ENCODE data around the gene ASIC1.

Gene ASIC1

DNA sequence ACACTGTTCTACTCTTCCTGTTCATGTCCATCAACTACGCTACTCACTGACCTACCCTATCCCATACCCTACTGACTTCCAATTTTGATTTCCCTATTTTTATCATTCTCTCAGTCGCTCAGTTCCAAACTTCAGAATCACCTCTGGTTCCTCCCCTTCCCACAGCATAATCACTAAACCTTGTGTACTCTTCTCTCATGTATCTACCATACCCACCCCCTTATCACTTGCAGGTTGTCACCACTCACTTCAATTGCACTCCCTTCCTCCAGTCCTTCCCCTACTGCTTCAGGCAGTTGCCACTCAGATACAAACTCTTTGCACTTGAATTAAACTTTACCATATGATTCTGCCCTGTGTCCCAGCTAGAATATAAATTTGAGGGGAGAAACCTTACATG is 38.4 kb upstream of the ASIC1 start:
- DNase-seq (ENCODE audit: low read depth), result no peak
- no peak overlapping the region for H3K4me3 ChIP-seq (ENCODE audit: low read length)
- TF ChIP-seq, protein P1, sequence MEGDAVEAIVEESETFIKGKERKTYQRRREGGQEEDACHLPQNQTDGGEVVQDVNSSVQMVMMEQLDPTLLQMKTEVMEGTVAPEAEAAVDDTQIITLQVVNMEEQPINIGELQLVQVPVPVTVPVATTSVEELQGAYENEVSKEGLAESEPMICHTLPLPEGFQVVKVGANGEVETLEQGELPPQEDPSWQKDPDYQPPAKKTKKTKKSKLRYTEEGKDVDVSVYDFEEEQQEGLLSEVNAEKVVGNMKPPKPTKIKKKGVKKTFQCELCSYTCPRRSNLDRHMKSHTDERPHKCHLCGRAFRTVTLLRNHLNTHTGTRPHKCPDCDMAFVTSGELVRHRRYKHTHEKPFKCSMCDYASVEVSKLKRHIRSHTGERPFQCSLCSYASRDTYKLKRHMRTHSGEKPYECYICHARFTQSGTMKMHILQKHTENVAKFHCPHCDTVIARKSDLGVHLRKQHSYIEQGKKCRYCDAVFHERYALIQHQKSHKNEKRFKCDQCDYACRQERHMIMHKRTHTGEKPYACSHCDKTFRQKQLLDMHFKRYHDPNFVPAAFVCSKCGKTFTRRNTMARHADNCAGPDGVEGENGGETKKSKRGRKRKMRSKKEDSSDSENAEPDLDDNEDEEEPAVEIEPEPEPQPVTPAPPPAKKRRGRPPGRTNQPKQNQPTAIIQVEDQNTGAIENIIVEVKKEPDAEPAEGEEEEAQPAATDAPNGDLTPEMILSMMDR (IDR thresholded peaks at IDR 0.05; ENCODE audit: insufficient read depth, low read depth, low read length, missing control alignments), result no peak

DNA sequence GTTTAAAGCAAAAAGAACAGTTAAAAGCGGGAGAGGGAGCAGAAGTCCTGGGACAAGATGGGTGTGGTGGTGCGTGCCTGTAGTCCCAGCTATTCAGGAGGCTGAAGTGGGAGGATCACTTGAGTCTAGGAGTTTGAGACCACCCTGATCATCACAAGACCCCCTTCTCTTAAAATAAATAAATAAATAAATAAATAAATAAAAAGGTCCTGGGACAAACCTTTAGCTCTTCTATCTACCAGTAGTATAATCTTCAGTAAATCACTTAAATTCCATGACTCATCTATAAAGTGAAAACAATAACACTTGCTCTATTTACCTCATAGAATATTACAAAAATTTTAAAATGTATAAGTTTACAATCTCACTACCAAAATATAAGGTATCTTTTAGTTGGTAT is 37.9 kb upstream of the ASIC1 start:
- TF ChIP-seq, protein P1 (IDR thresholded peaks at IDR 0.05; ENCODE audit: insufficient read depth, low read depth, low read length, missing control alignments), result no peak
- DNase-seq (ENCODE audit: low read depth), result no peak
- H3K4me3 ChIP-seq (ENCODE audit: low read length), result no peak overlapping the region

DNA sequence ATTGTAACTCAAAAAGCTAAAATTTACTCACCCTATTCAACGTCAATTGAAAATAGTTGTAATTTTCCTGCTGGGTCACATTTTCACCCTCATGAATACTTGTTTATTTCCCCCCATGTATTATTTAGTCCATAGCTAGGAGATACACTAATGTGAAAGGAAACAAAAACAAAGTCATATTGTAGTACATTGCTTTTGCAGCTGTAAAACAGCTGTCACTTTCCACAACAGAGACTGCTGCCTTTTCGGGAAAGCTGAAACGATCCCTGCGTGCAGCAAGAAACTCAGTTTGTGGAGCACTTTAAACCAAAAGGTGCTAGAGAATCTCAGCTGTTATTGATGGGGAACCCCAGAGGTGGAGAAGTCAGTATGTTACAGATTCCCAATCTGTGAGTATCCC is 36.4 kb upstream of the ASIC1 start:
- no peak overlapping the region for H3K4me3 ChIP-seq (ENCODE audit: low read length)
- TF ChIP-seq, protein P1 (IDR thresholded peaks at IDR 0.05; ENCODE audit: insufficient read depth, low read depth, low read length, missing control alignments), result no peak
- no peak for DNase-seq (ENCODE audit: low read depth)

DNA sequence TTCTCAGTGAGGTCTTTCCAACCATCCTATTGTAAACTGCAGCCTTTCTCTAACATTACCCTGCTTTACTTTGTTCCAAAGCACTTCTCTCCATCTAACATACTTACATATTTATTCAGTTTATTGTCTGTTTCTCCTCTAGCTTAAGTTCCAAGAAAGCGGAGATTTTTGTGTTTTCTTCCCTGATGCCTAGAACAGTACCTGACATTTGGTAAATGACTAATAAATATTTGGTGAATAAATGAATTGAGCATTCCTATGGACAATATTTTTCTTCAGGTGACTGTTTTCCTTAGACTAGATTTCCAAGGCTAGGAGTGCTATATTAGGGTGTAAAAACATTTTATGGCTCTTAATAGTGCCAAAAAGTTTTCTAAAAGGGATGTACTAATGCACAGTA is 34.5 kb upstream of the ASIC1 start:
- TF ChIP-seq, protein P1 (IDR thresholded peaks at IDR 0.05; ENCODE audit: insufficient read depth, low read depth, low read length, missing control alignments), result no peak
- DNase-seq (ENCODE audit: low read depth), result no peak
- no peak overlapping the region for H3K4me3 ChIP-seq (ENCODE audit: low read length)

DNA sequence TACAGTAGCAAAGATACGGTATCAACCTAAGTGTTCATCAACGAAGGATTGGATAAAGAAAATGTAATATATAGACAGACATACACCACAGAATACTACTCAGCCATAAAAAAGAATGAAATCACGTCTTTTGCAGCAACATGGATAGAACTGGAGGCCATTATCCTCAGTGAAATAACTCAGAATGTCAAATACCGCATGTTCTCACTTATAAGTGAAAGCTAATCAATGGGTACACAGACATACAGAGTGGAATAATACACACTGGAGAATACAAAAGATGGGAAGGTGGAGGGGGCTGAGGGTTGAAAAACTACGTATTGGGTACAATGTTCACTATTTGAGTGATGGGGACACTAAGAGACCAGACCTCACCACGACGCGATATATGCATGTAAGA is 33.2 kb upstream of the ASIC1 start:
- peak overlapping the region; percentile 76 for H3K4me3 ChIP-seq (ENCODE audit: low read length)
- no peak for DNase-seq (ENCODE audit: low read depth)
- TF ChIP-seq, protein P1 (IDR thresholded peaks at IDR 0.05; ENCODE audit: insufficient read depth, low read depth, low read length, missing control alignments), result no peak

DNA sequence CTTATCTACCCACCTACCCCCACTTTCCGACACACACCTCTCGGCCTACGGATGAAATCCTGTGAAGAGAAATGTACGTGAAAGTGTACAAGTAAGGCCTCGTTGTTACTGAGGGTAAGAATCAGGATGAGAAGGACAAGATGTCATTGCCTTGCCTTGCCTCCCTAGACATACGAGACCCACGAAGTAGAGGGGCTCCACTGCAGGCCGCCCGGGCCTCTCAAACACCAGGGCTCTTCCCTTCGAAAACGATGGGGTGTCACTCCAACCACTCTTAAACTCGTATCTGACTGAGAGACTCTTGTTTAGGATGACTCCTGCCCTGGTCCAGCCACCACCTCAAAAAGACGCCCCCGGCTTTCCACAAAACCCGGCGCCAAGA is 32.6 kb upstream of the ASIC1 start:
- TF ChIP-seq, protein P1 (IDR thresholded peaks at IDR 0.05; ENCODE audit: insufficient read depth, low read depth, low read length, missing control alignments), result no peak
- DNase-seq (ENCODE audit: low read depth), result peak; percentile 25
- peak overlapping the region; percentile 76 for H3K4me3 ChIP-seq (ENCODE audit: low read length)

DNA sequence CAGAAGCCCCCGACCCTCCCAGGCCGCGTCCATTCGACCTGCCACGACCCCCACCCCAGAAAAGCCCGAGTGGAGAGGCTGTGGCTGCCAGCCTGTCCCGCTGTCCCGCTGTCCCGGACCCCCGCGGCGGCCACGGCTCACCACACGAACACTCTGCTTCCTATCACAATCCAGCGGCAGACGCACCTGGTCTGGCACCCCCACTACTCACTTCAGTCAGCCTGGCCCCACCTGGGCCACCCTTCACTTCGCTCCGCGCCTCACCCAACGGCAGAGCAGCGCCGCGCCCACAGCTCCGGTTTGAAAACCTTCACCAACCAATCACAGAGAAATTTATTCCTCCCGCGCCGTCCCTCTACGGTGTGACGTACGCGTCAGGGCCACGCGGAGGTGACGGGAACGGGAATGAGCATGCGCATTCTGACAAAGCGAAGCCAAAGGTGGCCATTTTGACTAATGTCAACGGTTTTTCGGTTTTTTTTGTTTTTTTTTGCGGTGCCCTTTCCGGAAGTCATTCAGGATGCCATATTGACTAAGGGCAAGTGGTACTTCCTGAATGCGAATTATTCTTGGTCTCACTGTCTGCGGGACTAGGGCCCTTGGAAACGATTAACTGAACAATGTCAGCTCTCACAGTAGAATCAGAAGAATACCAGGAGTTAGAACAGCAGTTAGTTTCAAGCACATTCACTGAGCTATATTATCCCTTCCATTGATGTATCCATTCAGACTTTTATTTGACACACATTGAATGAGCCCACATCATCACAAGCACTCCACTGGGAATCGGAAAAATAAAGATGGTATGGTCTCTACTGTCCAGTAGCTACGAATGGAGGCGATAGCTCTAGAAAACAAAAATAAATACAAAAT is 32.0 kb upstream of the ASIC1 start, which contains the start of gene RACGAP1:
Gene RACGAP1 (minus strand): TSS at position 308 of the 873 bp plus-strand sequence. CDS start 8,779 bp downstream, outside the sequence.
- TF ChIP-seq, protein P1 (IDR thresholded peaks at IDR 0.05; ENCODE audit: insufficient read depth, low read depth, low read length, missing control alignments), result no peak
- peak; percentile 98 for DNase-seq (ENCODE audit: low read depth)
- H3K4me3 ChIP-seq (ENCODE audit: low read length), result peak within 1 kb of the TSS; percentile 76

All from epithelial cell of esophagus (primary cell).